ACHN (cell line): Measurements from ENCODE around the gene TIPARP.
"Not testable (repeated sequence)": the region's sequence is repeated elsewhere in the genome, so short reads cannot be mapped to it uniquely, and the experiment has no call there.

Experiments used
- DNase-seq: peaks from one replicate; pipeline ENCODE4 v3.0.0-alpha.2; 2015
- in situ Hi-C: cut with HindIII; loops from 2 replicates; pipeline ENCODE4 v1.10.0; 2017; ENCODE audit warnings: low sequenced_read_pairs, low pct_ligation_motif_present, low pct_unique_long_range_greater_than_20kb

Gene TIPARP

GRCh38 chr3:156643729-156644389, 30.5 kb upstream of the TIPARP start:
- in situ Hi-C loops: no loop called here
- no peak for DNase-seq

- in situ Hi-C loops: no loop called here
- DNase-seq: no peak
Measured at GRCh38 chr3:156644958-156645357, 29.4 kb upstream of the TIPARP start.

- in situ Hi-C loops: no loop called here
- DNase-seq: no peak
Measured at GRCh38 chr3:156646958-156647357, 27.4 kb upstream of the TIPARP start.

- in situ Hi-C loops: no loop called here
Measured at GRCh38 chr3:156648086-156648485, 26.3 kb upstream of the TIPARP start.

GRCh38 chr3:156649681-156650080, 24.7 kb upstream of the TIPARP start:
- no peak for DNase-seq
- in situ Hi-C loops: no loop called here

More at GRCh38 chr3:156648086-156648485, 26.3 kb upstream of the TIPARP start:
- DNase-seq: no peak

GRCh38 chr3:156652661-156653060, 21.7 kb upstream of the TIPARP start:
- in situ Hi-C loops, DNase-seq: not testable (repeated sequence)

GRCh38 chr3:156654834-156655233, 19.6 kb upstream of the TIPARP start:
- in situ Hi-C loops: no loop called here
- DNase-seq: no peak

GRCh38 chr3:156655819-156656550, 18.4 kb upstream of the TIPARP start:
- DNase-seq: no peak
- in situ Hi-C loops: no loop called here

GRCh38 chr3:156657440-156657839, 16.9 kb upstream of the TIPARP start:
- no peak for DNase-seq
- in situ Hi-C loops: no loop called here

GRCh38 chr3:156657862-156658731, 16.3 kb upstream of the TIPARP start:
- in situ Hi-C loops: no loop called here
- DNase-seq: no peak

GRCh38 chr3:156658732-156659090, 15.7 kb upstream of the TIPARP start:
- DNase-seq: no peak
- in situ Hi-C loops: no loop called here

GRCh38 chr3:156659260-156659659, 15.1 kb upstream of the TIPARP start:
- in situ Hi-C loops: no loop called here
- no peak for DNase-seq

GRCh38 chr3:156661155-156661554, 13.2 kb upstream of the TIPARP start:
- in situ Hi-C loops: no loop called here
- no peak for DNase-seq

- in situ Hi-C loops: no loop called here
- no peak for DNase-seq
Measured at GRCh38 chr3:156664011-156664830, 10.2 kb upstream of the TIPARP start.

- in situ Hi-C loops: no loop called here
- DNase-seq: no peak
Measured at GRCh38 chr3:156664831-156665178, 9.6 kb upstream of the TIPARP start.

- in situ Hi-C loops: no loop called here
Measured at GRCh38 chr3:156665291-156665690, 9.1 kb upstream of the TIPARP start.

GRCh38 chr3:156666073-156666472, 8.3 kb upstream of the TIPARP start:
- in situ Hi-C loops: no loop called here
- DNase-seq: no peak

More at GRCh38 chr3:156665291-156665690, 9.1 kb upstream of the TIPARP start:
- DNase-seq: no peak

- in situ Hi-C loops: no loop called here
- DNase-seq: no peak
Measured at GRCh38 chr3:156668073-156668763, 6.2 kb upstream of the TIPARP start.
